Prostate gland (tissue), 2 donors: ENCODE results near the gene SLC16A6.

Experiments used
- CTCF ChIP-seq, 4 experiments: fragments of 200-600 bp in 2 of 4; fragments of 450-650 bp in 2 of 4; sonication (generic) in 2 of 4; IDR thresholded peaks; 1 replicate in 3 of 4; 2 replicates in 1 of 4; pipeline ENCODE4 v1.5.1; 2016 to 2019; ENCODE audit warnings: antibody characterized with exemption in 4 of 4, mild to moderate bottlenecking in 2 of 4, moderate library complexity in 2 of 4
- POLR2AphosphoS5 ChIP-seq: sonication (generic); formaldehyde crosslinking; IDR thresholded peaks from one replicate; pipeline ENCODE4 v1.6.1; 2017; ENCODE audit warnings: antibody characterized with exemption

GRCh38 chr17:68249354-68249765, 41.6 kb downstream of the SLC16A6 start:
- no peak for TF ChIP-seq CTCF (IDR thresholded peaks at IDR 0.05)
- no peak for TF ChIP-seq POLR2AphosphoS5
